HEK293 (cell line): Measurements from ENCODE around the gene DLX2.
A peak's percentile ranks its signal among the peaks of the same experiment; 100 is the strongest.

Experiments
- BCL11A ChIP-seq: fragments of 450-650 bp; formaldehyde crosslinking; IDR thresholded peaks from 2 replicates; pipeline ENCODE4 v1.5.1; 2016; ENCODE audit warnings: low read depth, missing biosample characterization, missing genetic modification characterization
- BCL6B ChIP-seq: fragments of 450-650 bp; formaldehyde crosslinking; IDR thresholded peaks from 2 replicates; pipeline ENCODE4 v1.5.1; 2017; ENCODE audit warnings: missing biosample characterization, missing genetic modification characterization
- ELK4 ChIP-seq: IDR thresholded peaks from 2 replicates; pipeline ENCODE4 v1.6.1; 2011; ENCODE audit warnings: mild to moderate bottlenecking, low read depth, low read length, borderline replicate concordance
- FEZF1 ChIP-seq: fragments of 450-650 bp; formaldehyde crosslinking; IDR thresholded peaks from 2 replicates; pipeline ENCODE4 v1.5.1; 2016; ENCODE audit warnings: missing biosample characterization, missing genetic modification characterization
- GFI1B ChIP-seq: fragments of 450-650 bp; formaldehyde crosslinking; IDR thresholded peaks from 2 replicates; pipeline ENCODE4 v1.5.1; 2016; ENCODE audit warnings: missing biosample characterization, missing genetic modification characterization
- HOXC10 ChIP-seq: sonication (generic); formaldehyde crosslinking; IDR thresholded peaks from 2 replicates; pipeline ENCODE4 v1.8.1; 2023; ENCODE audit warnings: mild to moderate bottlenecking, missing genetic modification reagents
- IKZF3 ChIP-seq: fragments of 450-650 bp; IDR thresholded peaks from 2 replicates; pipeline ENCODE4 v1.5.0; 2018; ENCODE audit warnings: missing biosample characterization, mild to moderate bottlenecking, missing genetic modification characterization, moderate library complexity
- KLF9 ChIP-seq: fragments of 450-650 bp; formaldehyde crosslinking; IDR thresholded peaks from 2 replicates; pipeline ENCODE4 v1.5.1; 2016; ENCODE audit warnings: missing biosample characterization, missing genetic modification characterization, low read depth
- MEIS1 ChIP-seq: sonication (generic); formaldehyde crosslinking; IDR thresholded peaks from 2 replicates; pipeline ENCODE4 v1.8.1; 2022; ENCODE audit warnings: missing genetic modification reagents, mild to moderate bottlenecking, borderline replicate concordance
- PATZ1 ChIP-seq: fragments of 450-650 bp; formaldehyde crosslinking; IDR thresholded peaks from 2 replicates; pipeline ENCODE4 v1.5.1; 2016; ENCODE audit warnings: missing biosample characterization, missing genetic modification characterization
- PBX3 ChIP-seq: sonication (generic); formaldehyde crosslinking; IDR thresholded peaks from 2 replicates; pipeline ENCODE4 v1.8.1; 2022; ENCODE audit warnings: mild to moderate bottlenecking, moderate library complexity, missing genetic modification reagents
- TCF7L2 ChIP-seq: IDR thresholded peaks from 2 replicates; pipeline ENCODE4 v1.6.1; 2011; ENCODE audit warnings: low read depth, mild to moderate bottlenecking, inconsistent platforms, low read length, moderate library complexity, borderline replicate concordance
- ZBTB17 ChIP-seq: fragments of 450-650 bp; formaldehyde crosslinking; IDR thresholded peaks from 2 replicates; pipeline ENCODE4 v1.5.1; 2016; ENCODE audit warnings: missing biosample characterization, missing genetic modification characterization
- ZEB2 ChIP-seq: fragments of 450-650 bp; formaldehyde crosslinking; IDR thresholded peaks from 2 replicates; pipeline ENCODE4 v1.5.1; 2016; ENCODE audit warnings: missing biosample characterization, missing genetic modification characterization
- ZFHX2 ChIP-seq: fragments of 450-650 bp; formaldehyde crosslinking; conservative IDR thresholded peaks from 2 replicates; pipeline ENCODE4 v1.5.1; 2016; ENCODE audit warnings: missing biosample characterization, missing genetic modification characterization
- ZFP37 ChIP-seq: fragments of 450-650 bp; formaldehyde crosslinking; IDR thresholded peaks from 2 replicates; pipeline ENCODE4 v1.5.1; 2016; ENCODE audit warnings: missing biosample characterization, missing genetic modification characterization
- ZFP69B ChIP-seq: fragments of 450-650 bp; formaldehyde crosslinking; IDR thresholded peaks from 2 replicates; pipeline ENCODE4 v1.5.1; 2016; ENCODE audit warnings: missing biosample characterization, missing genetic modification characterization
- ZNF114 ChIP-seq: fragments of 450-650 bp; formaldehyde crosslinking; IDR thresholded peaks from 2 replicates; pipeline ENCODE4 v1.5.0; 2017; ENCODE audit warnings: missing biosample characterization, missing genetic modification characterization
- ZNF140 ChIP-seq: fragments of 450-650 bp; formaldehyde crosslinking; IDR thresholded peaks from 2 replicates; pipeline ENCODE4 v1.5.1; 2016; ENCODE audit warnings: missing biosample characterization, missing genetic modification characterization
- ZNF157 ChIP-seq: fragments of 450-650 bp; formaldehyde crosslinking; IDR thresholded peaks from 2 replicates; pipeline ENCODE4 v1.5.1; 2016; ENCODE audit warnings: missing biosample characterization, missing genetic modification characterization
- ZNF169 ChIP-seq: fragments of 450-650 bp; formaldehyde crosslinking; IDR thresholded peaks from 2 replicates; pipeline ENCODE4 v1.5.1; 2016; ENCODE audit warnings: missing biosample characterization, missing genetic modification characterization
- ZNF366 ChIP-seq: fragments of 450-650 bp; formaldehyde crosslinking; conservative IDR thresholded peaks from 2 replicates; pipeline ENCODE4 v1.5.1; 2016; ENCODE audit warnings: missing biosample characterization, missing genetic modification characterization
- ZNF423 ChIP-seq: fragments of 450-650 bp; formaldehyde crosslinking; IDR thresholded peaks from 2 replicates; pipeline ENCODE4 v1.5.1; 2016; ENCODE audit warnings: missing biosample characterization, missing genetic modification characterization
- ZNF449 ChIP-seq: fragments of 450-650 bp; formaldehyde crosslinking; IDR thresholded peaks from 2 replicates; pipeline ENCODE4 v1.5.1; 2017; ENCODE audit warnings: missing biosample characterization, mild to moderate bottlenecking, missing genetic modification characterization, moderate library complexity
- ZNF510 ChIP-seq: fragments of 450-650 bp; formaldehyde crosslinking; IDR thresholded peaks from 2 replicates; pipeline ENCODE4 v1.5.1; 2018; ENCODE audit warnings: mild to moderate bottlenecking, missing genetic modification characterization, missing biosample characterization; ENCODE audit not compliant: insufficient replicate concordance
- ZNF660 ChIP-seq: fragments of 450-650 bp; IDR thresholded peaks from 2 replicates; pipeline ENCODE4 v1.5.1; 2018; ENCODE audit warnings: missing biosample characterization, mild to moderate bottlenecking, missing genetic modification characterization
- ZNF677 ChIP-seq: fragments of 450-650 bp; IDR thresholded peaks from 2 replicates; pipeline ENCODE4 v1.5.0; 2018; ENCODE audit warnings: missing biosample characterization, mild to moderate bottlenecking, missing genetic modification characterization, moderate library complexity
- ZNF692 ChIP-seq: fragments of 450-650 bp; formaldehyde crosslinking; IDR thresholded peaks from 2 replicates; pipeline ENCODE4 v1.5.1; 2016; ENCODE audit warnings: missing biosample characterization, missing genetic modification characterization
- ZNF747 ChIP-seq: fragments of 450-650 bp; formaldehyde crosslinking; IDR thresholded peaks from 2 replicates; pipeline ENCODE4 v1.5.1; 2016; ENCODE audit warnings: missing biosample characterization, missing genetic modification characterization
- ZNF837 ChIP-seq: fragments of 450-650 bp; formaldehyde crosslinking; IDR thresholded peaks from 2 replicates; pipeline ENCODE4 v1.5.1; 2016; ENCODE audit warnings: missing biosample characterization, missing genetic modification characterization
- ZSCAN16 ChIP-seq: fragments of 450-650 bp; formaldehyde crosslinking; IDR thresholded peaks from 2 replicates; pipeline ENCODE4 v1.5.1; 2016; ENCODE audit warnings: missing biosample characterization, missing genetic modification characterization
- ZSCAN4 ChIP-seq: fragments of 450-650 bp; formaldehyde crosslinking; IDR thresholded peaks from 2 replicates; pipeline ENCODE4 v1.5.1; 2017; ENCODE audit warnings: missing biosample characterization, missing genetic modification characterization

Gene DLX2

GRCh38 chr2:172101821-172102390 is 794 bp downstream of the DLX2 start (continued):
- TF ChIP-seq BCL6B (tag by site-specific recombination) (no peak), ZNF169 (no peak), ZFHX2 (tag by site-specific recombination) (peak; percentile 89), BCL11A (peak; percentile 76), PATZ1 (tag by site-specific recombination) (peak; percentile 79), ZNF692 (0 out of 2 replicates have a peak, but pooled peaks have one; percentile 3), ZSCAN16 (tag by site-specific recombination) (no peak), ZNF157 (tag by site-specific recombination) (no peak), ZEB2 (tag by site-specific recombination) (peak; percentile 75), ZNF140 (tag by site-specific recombination) (no peak), ZFP69B (no peak), ZNF114 (tag by site-specific recombination) (no peak), ZNF366 (tag by site-specific recombination) (peak; percentile 73), GFI1B (tag by site-specific recombination) (no peak), HOXC10 (CRISPR knock-in tag) (no peak), ZSCAN4 (tag by site-specific recombination) (no peak), IKZF3 (tag by site-specific recombination) (no peak; the same call in 1 of the 2 replicates), PBX3 (CRISPR knock-in tag) (no peak), KLF9 (peak; percentile 86), ZNF677 (tag by site-specific recombination) (no peak), FEZF1 (tag by site-specific recombination) (0 out of 2 replicates have a peak, but pooled peaks have one; percentile 5), ELK4 (no peak), ZNF449 (tag by site-specific recombination) (no peak), ZNF837 (tag by site-specific recombination) (no peak), ZFP37 (tag by site-specific recombination) (no peak; the same call in 1 of the 2 replicates), ZNF510 (no peak), ZNF660 (tag by site-specific recombination) (no peak), TCF7L2 (no peak), ZNF423 (tag by site-specific recombination) (no peak), MEIS1 (no peak), ZBTB17 (peak; percentile 91), ZNF747 (no peak)
